Measurements from ENCODE around the gene CCDC179.

CCDC179 gene

GRCh38 chr11:22822203-22822602 lies 38.1 kb downstream of the CCDC179 start:
- TF ChIP-seq TAF1 (IDR thresholded peaks at IDR 0.05; ENCODE audit: borderline replicate concordance, insufficient read depth, low read length) (no peak), SIN3A (IDR thresholded peaks at IDR 0.05; ENCODE audit: borderline replicate concordance, insufficient read depth, low read length) (no peak), REST (IDR thresholded peaks at IDR 0.05; ENCODE audit: insufficient read depth in 1 of 2, low read depth in 2 of 2, low read length in 2 of 2) (no peak), POLR2AphosphoS5 (IDR thresholded peaks at IDR 0.05; ENCODE audit: low read depth, low read length) (no peak), FOXP2 (optimal IDR thresholded peaks at IDR 0.05; ENCODE audit: borderline replicate concordance, extremely low read depth, extremely low read length, insufficient read depth) (no peak)

GRCh38 chr11:22809893-22810292 lies 50.4 kb downstream of the CCDC179 start:
- TF ChIP-seq FOXP2 (optimal IDR thresholded peaks at IDR 0.05; ENCODE audit: borderline replicate concordance, extremely low read depth, extremely low read length, insufficient read depth): no peak
- TF ChIP-seq SIN3A (IDR thresholded peaks at IDR 0.05; ENCODE audit: borderline replicate concordance, insufficient read depth, low read length): no peak
- no peak for TF ChIP-seq POLR2AphosphoS5 (IDR thresholded peaks at IDR 0.05; ENCODE audit: low read depth, low read length)
- TF ChIP-seq TAF1 (IDR thresholded peaks at IDR 0.05; ENCODE audit: borderline replicate concordance, insufficient read depth, low read length): no peak
- no peak for TF ChIP-seq REST (IDR thresholded peaks at IDR 0.05; ENCODE audit: insufficient read depth in 1 of 2, low read depth in 2 of 2, low read length in 2 of 2)

GRCh38 chr11:22808571-22809197 lies 51.6 kb downstream of the CCDC179 start:
- TF ChIP-seq FOXP2 (optimal IDR thresholded peaks at IDR 0.05; ENCODE audit: borderline replicate concordance, extremely low read depth, extremely low read length, insufficient read depth): no peak

GRCh38 chr11:22807855-22808570 lies 52.3 kb downstream of the CCDC179 start:
- TF ChIP-seq SIN3A (IDR thresholded peaks at IDR 0.05; ENCODE audit: borderline replicate concordance, insufficient read depth, low read length): no peak

- no peak for TF ChIP-seq SIN3A (IDR thresholded peaks at IDR 0.05; ENCODE audit: borderline replicate concordance, insufficient read depth, low read length)
- TF ChIP-seq REST (IDR thresholded peaks at IDR 0.05; ENCODE audit: insufficient read depth in 1 of 2, low read depth in 2 of 2, low read length in 2 of 2): no peak
- no peak for TF ChIP-seq POLR2AphosphoS5 (IDR thresholded peaks at IDR 0.05; ENCODE audit: low read depth, low read length)
- no peak for TF ChIP-seq FOXP2 (optimal IDR thresholded peaks at IDR 0.05; ENCODE audit: borderline replicate concordance, extremely low read depth, extremely low read length, insufficient read depth)
- no peak for TF ChIP-seq TAF1 (IDR thresholded peaks at IDR 0.05; ENCODE audit: borderline replicate concordance, insufficient read depth, low read length)
Measured at GRCh38 chr11:22807391-22807790, 52.9 kb downstream of the CCDC179 start.

GRCh38 chr11:22802861-22803260 lies 57.4 kb downstream of the CCDC179 start:
- TF ChIP-seq TAF1 (IDR thresholded peaks at IDR 0.05; ENCODE audit: borderline replicate concordance, insufficient read depth, low read length) (no peak), FOXP2 (optimal IDR thresholded peaks at IDR 0.05; ENCODE audit: borderline replicate concordance, extremely low read depth, extremely low read length, insufficient read depth) (no peak), POLR2AphosphoS5 (IDR thresholded peaks at IDR 0.05; ENCODE audit: low read depth, low read length) (no peak), SIN3A (IDR thresholded peaks at IDR 0.05; ENCODE audit: borderline replicate concordance, insufficient read depth, low read length) (no peak), REST (IDR thresholded peaks at IDR 0.05; ENCODE audit: insufficient read depth in 1 of 2, low read depth in 2 of 2, low read length in 2 of 2) (no peak)

All from PFSK-1 (cell line).